ENCODE results near the gene ZNF280B.

GRCh38 chr22:22450343-22450839 lies 58.2 kb downstream of the ZNF280B start:
- TF ChIP-seq CTCF (IDR thresholded peaks at IDR 0.05; ENCODE audit: low read length) (no peak), EZH2 (IDR thresholded peaks at IDR 0.05; ENCODE audit: borderline replicate concordance, low read length) (no peak)

All from OCI-LY1 (cell line).